Suppressor macrophage treated with lipopolysaccharide for 1 hour (primary cell): ENCODE data around the gene CST2.
"Not testable (repeated sequence)": the region's sequence is repeated elsewhere in the genome, so short reads cannot be mapped to it uniquely, and the experiment has no call there.

Experiments used
- DNase-seq, 3 donors: peaks; one replicate each; pipeline ENCODE4 v3.0.0-alpha.2; 2020 to 2022

Gene CST2, protein sequence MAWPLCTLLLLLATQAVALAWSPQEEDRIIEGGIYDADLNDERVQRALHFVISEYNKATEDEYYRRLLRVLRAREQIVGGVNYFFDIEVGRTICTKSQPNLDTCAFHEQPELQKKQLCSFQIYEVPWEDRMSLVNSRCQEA

GRCh38 chr20:23826541-23827021 lies at the start of gene CST2:
Gene CST2 (minus strand): TSS chr20:23826729. CDS start chr20:23826660, 69 bp downstream.
- peak in 1 of 3 donors; percentile 26 for DNase-seq

DNA sequence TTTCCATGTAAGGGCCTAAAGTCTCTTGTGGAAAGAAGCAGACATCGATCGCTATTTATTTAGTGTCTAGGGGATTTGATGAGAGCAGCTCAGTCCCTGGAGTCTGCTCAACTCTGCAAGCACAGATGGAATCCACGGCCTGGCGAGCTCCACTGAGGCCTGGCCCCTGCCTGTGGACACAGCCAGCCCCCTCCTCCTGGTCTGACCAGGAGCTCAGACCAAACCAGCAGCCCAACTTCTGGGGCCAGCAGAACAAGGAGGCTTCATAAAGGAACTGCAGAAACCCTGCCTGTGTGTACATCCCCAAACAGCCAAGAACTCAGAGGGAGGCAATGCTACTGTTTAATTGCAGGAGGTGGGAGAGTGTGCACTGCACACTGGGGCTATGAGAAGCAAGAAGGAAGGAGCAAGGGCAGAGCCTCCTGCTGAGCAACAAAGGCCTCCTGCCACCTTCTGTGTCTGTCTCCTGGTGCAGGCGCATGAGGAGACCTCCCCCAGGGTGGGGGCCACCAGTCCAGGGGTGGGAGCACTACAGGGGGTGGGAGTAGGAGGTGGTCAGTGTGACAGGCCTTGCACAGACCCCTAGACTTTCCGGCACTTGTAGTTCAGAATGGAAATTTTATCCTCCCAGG lies 49.2 kb upstream of the CST2 start:
- no peak for DNase-seq

DNA sequence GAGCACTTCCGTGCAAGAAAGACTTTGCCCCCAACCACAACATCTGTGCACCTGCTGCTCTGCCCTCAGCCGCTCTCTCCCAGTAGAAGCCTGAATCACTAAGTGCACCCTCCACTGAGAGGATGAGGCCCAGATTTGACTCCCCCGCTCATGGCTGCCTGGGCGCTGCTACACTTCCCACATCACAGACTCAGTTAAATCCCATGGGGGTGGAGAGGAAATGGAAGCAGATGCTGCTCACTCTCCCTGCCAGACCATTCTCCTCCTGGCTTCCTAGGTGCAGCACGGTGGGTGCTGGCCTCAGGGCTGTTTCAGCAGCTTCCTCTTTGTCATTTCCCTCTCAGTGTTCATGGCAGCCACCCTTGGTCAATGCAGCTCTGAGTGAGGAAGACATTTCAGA lies 48.2 kb upstream of the CST2 start:
- no peak for DNase-seq

- no peak for DNase-seq
These were observed 47.0 kb upstream of the CST2 start for GRCh38 chr20:23873370-23874015.

DNA sequence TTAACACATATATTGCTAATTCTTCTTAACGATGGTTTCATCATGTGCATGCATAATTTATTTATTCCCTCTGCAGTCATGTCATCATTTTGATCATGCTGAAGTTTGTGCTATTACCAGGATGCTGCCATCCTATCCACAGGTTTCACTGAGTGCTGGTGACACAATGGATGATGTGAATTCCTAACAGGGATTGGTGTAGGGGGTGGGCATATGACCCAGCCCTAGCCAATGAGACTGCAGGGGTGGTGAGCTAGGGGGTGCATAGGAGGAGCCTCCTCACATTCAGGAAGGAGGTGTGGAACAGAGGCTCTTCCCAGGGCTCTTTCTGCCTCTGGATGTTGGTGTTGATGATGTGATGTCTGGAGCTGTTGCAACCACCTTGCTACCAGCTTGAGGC lies 45.5 kb upstream of the CST2 start:
- DNase-seq: no peak

DNA sequence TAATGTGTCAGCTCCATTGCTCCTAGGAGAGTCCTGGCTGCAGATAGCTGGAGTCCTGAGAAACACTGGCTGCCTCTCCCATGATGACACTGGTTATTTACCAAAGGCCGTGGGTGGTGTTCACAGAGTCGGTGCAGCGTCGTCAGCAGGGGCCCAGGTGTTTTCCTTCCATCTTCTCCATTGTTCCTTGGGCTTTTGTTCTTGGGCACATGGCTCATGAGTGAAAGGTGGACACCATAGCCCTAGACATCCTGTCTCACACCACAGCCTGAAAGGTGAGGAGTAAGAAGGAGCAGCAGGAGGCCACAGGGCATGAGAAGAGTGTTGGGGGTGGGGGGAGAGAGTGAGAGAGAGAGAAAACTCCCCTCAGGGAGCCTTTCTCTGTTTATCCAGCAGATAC lies 43.9 kb upstream of the CST2 start:
- DNase-seq: no peak

DNA sequence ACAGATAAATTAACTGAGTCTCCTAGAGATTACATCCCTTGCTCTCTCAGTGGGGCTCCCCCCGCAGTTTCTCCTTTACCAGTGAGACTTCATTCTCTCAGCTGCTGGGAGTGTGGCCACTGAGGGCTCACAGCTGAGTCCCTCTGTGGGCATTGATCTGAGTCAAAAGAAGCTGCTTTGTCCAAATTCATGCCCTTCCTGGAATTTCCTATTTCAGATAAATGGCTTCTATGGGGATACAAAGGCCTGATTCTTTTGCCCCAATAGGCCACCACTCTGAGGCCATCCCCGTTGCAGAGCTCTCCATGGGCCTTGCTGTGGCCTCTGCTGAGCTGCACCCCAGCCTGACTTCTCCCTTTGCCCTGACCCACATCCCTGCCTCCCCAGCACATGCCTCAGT lies 43.0 kb upstream of the CST2 start:
- no peak for DNase-seq

DNA sequence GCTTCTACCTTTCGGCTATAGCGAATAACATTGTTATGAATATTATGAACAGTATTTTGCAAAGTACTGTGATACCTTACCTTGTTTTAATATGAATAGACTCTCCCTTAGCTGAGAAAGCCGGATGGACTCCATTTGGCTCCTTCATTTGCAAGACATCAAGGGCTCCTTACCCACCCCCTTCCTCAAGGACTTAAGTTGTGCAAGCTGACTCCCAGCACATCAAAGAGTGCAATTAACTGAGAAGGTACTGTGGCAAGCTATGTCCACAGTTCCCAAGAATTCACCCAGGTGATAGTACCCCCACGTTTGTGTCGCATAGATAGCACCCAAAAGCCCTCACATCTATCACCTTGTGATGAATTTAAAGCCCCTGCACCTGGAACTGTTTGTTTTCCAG lies 41.8 kb upstream of the CST2 start:
- DNase-seq: no peak

DNA sequence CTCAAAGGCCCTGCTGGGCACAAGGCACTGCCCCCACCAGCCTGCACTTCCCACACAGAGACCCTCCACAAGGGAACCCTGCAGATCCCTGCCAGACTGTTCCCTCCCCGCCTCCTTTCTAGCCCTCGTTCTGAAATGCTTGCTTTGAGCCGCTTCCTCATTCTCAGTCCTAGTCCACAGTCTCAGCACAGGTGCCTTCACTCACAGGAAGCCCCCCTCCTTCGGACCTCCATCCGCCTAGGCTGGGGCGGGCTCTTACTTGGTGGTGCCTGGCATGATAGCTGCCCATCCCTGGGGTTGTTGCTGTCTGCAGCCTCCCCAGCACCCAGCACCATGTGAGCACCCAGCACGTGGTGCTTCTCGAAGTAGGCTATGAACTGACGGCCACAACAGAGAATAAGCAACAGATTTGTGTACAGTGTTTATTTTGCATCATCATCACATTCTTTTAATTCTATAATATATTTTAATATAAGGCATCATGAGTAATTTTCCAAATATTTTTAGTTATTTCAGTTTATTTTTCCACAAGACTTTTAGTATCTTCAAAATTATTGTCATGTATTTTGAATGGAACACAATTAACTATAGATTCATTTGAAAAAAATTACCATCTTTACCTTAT lies 40.7 kb upstream of the CST2 start:
- DNase-seq: no peak

GRCh38 chr20:23860771-23861170 lies 34.2 kb upstream of the CST2 start:
- DNase-seq: not testable (repeated sequence)

- DNase-seq: no peak
These were observed 31.6 kb upstream of the CST2 start for GRCh38 chr20:23857962-23858595.

- no peak for DNase-seq
These were observed 30.2 kb upstream of the CST2 start for GRCh38 chr20:23856736-23857135.

GRCh38 chr20:23856226-23856625 lies 29.7 kb upstream of the CST2 start:
- DNase-seq: no peak

DNA sequence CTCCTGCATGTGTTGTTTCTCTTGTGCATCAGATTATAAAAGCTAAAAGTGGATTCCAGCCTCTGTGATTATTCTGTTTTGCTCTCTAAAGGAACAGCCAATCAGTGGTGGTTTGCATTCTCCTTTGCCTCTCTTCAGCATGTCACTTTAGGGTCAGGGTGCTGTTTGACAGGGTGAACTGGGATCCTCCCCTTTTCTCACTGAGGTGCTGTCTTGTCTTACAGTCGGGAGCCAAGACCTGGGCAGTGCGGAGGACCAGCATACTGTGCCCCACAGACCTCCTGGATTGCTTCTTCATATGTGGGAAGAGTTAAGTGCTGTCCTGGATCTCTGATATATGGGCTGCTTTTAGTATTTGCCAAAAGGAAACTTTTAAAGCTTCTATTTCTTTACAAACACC lies 15.2 kb upstream of the CST2 start:
- DNase-seq: no peak

GRCh38 chr20:23835716-23836115 lies 9.2 kb upstream of the CST2 start:
- DNase-seq: no peak

GRCh38 chr20:23832775-23833513 lies 6.4 kb upstream of the CST2 start:
- DNase-seq: peak in 1 of 3 donors; percentile 14

DNA sequence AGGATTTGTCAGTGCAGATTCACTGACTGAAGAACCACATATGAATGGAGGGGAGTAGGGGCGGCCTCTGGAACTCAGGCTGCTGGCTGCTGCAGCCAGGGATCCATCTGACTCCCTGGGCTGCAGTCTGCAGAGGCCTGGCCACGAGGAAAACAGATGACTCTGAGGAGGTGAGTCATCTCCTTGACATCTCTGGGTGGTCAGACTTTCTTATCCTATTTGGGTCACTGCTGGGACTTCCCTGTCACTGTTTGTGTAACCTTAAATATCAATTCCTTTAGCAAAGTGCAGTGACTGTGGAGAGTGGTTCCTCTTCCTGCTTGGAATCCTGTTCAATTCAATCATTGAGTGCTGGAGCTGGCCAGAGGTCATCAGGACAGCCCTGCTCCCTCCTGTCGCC lies 5.4 kb upstream of the CST2 start:
- DNase-seq: peak; percentile 20 to 62 (median 29)

- peak in 1 of 3 donors; percentile 38 for DNase-seq
These were observed 2.8 kb downstream of the CST2 start for GRCh38 chr20:23823621-23824324.

GRCh38 chr20:23823111-23823510 lies 3.4 kb downstream of the CST2 start:
- no peak for DNase-seq

GRCh38 chr20:23820493-23820892 lies 6.0 kb downstream of the CST2 start:
- no peak for DNase-seq

DNA sequence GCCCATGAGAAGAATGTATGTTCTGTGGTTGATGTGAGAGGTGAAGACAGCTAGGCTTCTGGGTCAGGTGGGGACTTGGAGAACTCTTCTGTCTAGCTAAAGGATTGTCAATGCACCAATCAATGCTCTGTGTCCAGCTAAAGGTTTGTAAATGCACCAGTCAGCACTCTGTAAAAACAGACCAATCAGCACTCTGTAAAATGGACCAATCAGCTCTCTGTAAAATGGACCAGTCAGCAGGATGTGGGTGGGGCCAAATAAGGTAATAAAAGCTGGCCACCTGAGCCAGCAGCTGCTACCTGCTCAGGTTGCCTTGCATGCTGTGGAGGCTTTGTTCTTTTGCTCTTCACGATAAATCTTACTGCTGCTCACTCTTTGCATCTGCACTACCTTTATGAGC lies 15.0 kb downstream of the CST2 start:
- not testable (repeated sequence) for DNase-seq

- DNase-seq: not testable (repeated sequence)
These were observed 16.2 kb downstream of the CST2 start for GRCh38 chr20:23810349-23810748.
